Suprapubic skin (tissue), 4 donors: ENCODE data around the gene C11orf21. TPM values are rescaled to one million over a fixed set of nuclear protein-coding genes. Genes with fewer than 3 reads are reported as not detected.

Experiments
- DNase-seq, 2 donors: peaks; one replicate each; pipeline ENCODE4 v3.0.0-alpha.2; 2019; ENCODE audit warnings: low spot score in 2 of 2
- H3K27ac ChIP-seq: fragments of 200-600 bp; sonication (generic); one replicate; pipeline ENCODE4 v1.5.1; 2019
- H3K27me3 ChIP-seq: fragments of 200-600 bp; sonication (generic); one replicate; pipeline ENCODE4 v1.5.1; 2019
- H3K36me3 ChIP-seq: fragments of 200-600 bp; sonication (generic); one replicate; pipeline ENCODE4 v1.5.1; 2019
- H3K4me1 ChIP-seq: fragments of 200-600 bp; sonication (generic); one replicate; pipeline ENCODE4 v1.5.1; 2019
- H3K4me3 ChIP-seq: fragments of 200-600 bp; sonication (generic); one replicate; pipeline ENCODE4 v1.5.1; 2019; ENCODE audit warnings: mild to moderate bottlenecking
- H3K9me3 ChIP-seq: fragments of 200-600 bp; sonication (generic); one replicate; pipeline ENCODE4 v1.5.1; 2019
- CTCF ChIP-seq, 2 donors: fragments of 200-600 bp in 1 of 2; fragments of 450-650 bp in 1 of 2; sonication (generic) in 1 of 2; IDR thresholded peaks; one replicate each; pipeline ENCODE4 v1.5.1; 2016 to 2019; ENCODE audit warnings: antibody characterized with exemption in 2 of 2, mild to moderate bottlenecking in 1 of 2, moderate library complexity in 1 of 2
- EP300 ChIP-seq: sonication (generic); formaldehyde crosslinking; IDR thresholded peaks from one replicate; pipeline ENCODE4 v1.6.1; 2017; ENCODE audit warnings: antibody characterized with exemption
- POLR2A ChIP-seq, 2 donors: fragments of 450-650 bp; IDR thresholded peaks; one replicate each; pipeline ENCODE4 v1.6.1; 2017; ENCODE audit warnings: antibody characterized with exemption in 2 of 2, mild to moderate bottlenecking in 2 of 2, moderate library complexity in 2 of 2
- POLR2AphosphoS5 ChIP-seq, 3 donors: sonication (generic); formaldehyde crosslinking; IDR thresholded peaks; one replicate each; pipeline ENCODE4 v1.6.1; 2017; ENCODE audit warnings: antibody characterized with exemption in 3 of 3
- whole genome bisulfite sequencing: methylation state at CpG from one replicate; pipeline ENCODE4 v1.1.5; 2018; 5-methylcytosine and 5-hydroxymethylcytosine counted together
- total RNA-seq, 4 donors: library from RNA; depleted of rRNA; stranded (reverse); fragments of >200 nt; gene quantifications; one replicate each; pipeline ENCODE4 v1.1.0, GENCODE V29; 2016

The C11orf21 gene
- total RNA-seq, 4 donors from 2014 or later = 1.2 to 2.5 TPM; not detected in 2

DNA sequence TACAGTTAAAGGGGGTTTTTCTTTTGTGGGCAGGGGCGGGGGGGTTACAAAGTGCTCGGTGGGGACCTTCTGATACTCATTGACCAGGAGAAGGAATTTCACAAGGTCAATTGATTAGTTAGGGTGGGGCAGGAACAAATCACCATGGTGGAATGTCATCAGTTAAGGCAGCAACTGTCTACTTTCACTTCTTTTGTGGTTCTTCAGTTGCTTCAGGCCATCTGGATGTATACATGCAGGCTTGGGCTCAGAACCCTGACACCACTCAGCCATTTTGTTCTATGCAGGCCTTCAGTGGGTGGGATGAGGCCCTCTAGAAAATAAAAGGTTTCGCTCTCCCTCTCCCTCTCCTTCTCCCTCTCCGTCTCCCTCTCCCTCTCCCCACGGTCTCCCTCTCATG lies 29.7 kb upstream of the C11orf21 start:
- H3K4me1 ChIP-seq = no peaks in the 10 kb centered on the region
- no peaks in the 10 kb centered on the region for H3K36me3 ChIP-seq
- H3K27me3 ChIP-seq = no peaks in the 10 kb centered on the region
- no peak for DNase-seq
- TF ChIP-seq EP300 (no peak), POLR2A (IDR thresholded peaks at IDR 0.05) (no peak), POLR2AphosphoS5 (IDR thresholded peaks at IDR 0.05) (no peak), CTCF (IDR thresholded peaks at IDR 0.05) (no peak)
- no peak overlapping the region for H3K4me3 ChIP-seq
- H3K27ac ChIP-seq = no peak overlapping the region
- H3K9me3 ChIP-seq = no peaks in the 10 kb centered on the region
- 92% methylated on average over 5 of the region's 5 CpGs for WGBS

DNA sequence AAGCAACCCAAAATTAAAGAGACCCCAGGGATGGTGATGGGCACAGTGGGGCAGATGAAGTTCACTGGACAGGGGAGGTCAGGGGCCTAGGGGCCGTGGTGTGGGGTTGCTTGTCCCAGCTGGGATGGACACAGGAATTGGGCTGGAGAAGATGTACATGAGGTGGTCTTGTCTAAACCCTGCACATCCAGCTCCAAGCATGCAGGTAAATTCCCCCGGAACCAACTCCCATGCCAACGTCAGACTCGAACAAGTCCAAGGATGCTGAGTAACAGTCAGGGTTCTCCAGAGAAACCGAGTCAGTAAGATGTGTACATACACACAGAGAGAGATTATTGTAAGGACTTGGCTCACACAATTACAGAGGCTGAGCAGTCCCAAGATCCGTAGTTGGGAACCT lies 29.0 kb upstream of the C11orf21 start:
- peak in 1 of 2 donors; percentile 38 for DNase-seq
- Histone ChIP-seq H3K9me3 (no peaks in the 10 kb centered on the region), H3K4me3 (no peak overlapping the region), H3K36me3 (no peaks in the 10 kb centered on the region), H3K4me1 (peaks cover 2% of the 10 kb centered on the region), H3K27me3 (no peaks in the 10 kb centered on the region), H3K27ac (no peak overlapping the region)
- no peak for TF ChIP-seq CTCF (IDR thresholded peaks at IDR 0.05)
- TF ChIP-seq POLR2AphosphoS5 (IDR thresholded peaks at IDR 0.05) = no peak
- no peak for TF ChIP-seq POLR2A (IDR thresholded peaks at IDR 0.05)
- TF ChIP-seq EP300 = no peak
- 92% methylated on average over 6 of the region's 6 CpGs for WGBS

DNA sequence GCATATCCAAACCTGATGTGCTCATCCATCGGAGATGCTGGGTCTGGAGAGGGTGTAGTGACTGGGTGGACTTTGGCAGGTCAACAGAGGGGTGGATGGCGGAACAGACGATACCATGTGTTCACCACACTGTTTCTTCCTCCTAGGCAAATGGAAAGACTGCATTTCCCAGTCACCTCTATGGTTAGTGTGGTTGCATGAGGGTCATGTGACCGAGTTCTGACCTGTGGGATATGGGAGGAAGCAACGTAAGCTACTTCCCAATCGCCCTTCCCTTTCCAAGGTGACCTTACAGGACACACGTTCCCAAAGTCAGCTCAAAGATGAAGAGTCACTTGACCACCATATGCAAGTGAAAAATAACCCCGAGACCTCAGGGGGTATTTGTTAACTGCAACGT lies 27.8 kb upstream of the C11orf21 start:
- Histone ChIP-seq H3K36me3 (no peaks in the 10 kb centered on the region), H3K27ac (no peak overlapping the region), H3K4me3 (no peak overlapping the region), H3K9me3 (no peaks in the 10 kb centered on the region), H3K4me1 (peaks cover 7% of the 10 kb centered on the region), H3K27me3 (no peaks in the 10 kb centered on the region)
- TF ChIP-seq POLR2A (IDR thresholded peaks at IDR 0.05) (no peak), EP300 (no peak), CTCF (IDR thresholded peaks at IDR 0.05) (no peak), POLR2AphosphoS5 (IDR thresholded peaks at IDR 0.05) (no peak)
- WGBS = 91% methylated on average over 8 of the region's 9 CpGs
- DNase-seq = peak in 1 of 2 donors; percentile 12

DNA sequence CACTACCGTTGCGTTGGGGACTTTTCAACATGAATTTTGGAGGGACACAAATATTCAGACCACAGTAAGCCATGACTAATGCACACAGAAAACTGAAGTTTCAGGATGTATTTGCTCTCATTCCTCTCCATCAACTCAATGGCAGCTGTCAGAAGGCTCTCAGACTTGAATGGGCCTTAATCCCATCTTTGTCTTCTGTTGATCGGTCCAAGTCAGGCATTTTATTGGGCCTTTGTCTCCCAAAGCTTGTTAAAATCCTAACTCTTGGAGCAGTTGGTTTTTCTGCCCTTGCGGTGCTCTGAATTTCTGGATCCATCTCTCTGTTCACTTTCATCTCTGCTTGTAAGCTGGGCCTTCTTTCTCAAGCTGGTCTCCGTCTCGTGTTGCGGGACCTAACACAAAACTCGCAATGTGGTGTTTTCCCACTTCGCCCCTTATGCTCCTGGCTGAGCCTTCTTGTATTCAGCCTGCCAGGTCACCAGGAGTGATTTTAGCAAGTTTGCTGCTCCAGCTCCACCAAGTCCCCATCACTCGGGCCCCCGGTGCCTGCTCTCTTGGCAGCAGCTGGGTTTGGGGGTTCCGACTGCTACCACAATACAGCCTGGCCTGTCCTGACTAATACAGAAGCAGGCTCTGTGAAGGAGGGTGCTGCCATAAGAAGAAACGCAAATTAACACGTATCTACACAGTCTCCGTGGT lies 27.1 kb upstream of the C11orf21 start:
- H3K9me3 ChIP-seq = no peaks in the 10 kb centered on the region
- WGBS = 95% methylated on average over 15 of the region's 15 CpGs
- H3K4me1 ChIP-seq = peaks cover 7% of the 10 kb centered on the region

More for the DNA sequence above, 27.1 kb upstream of the C11orf21 start:
- H3K36me3 ChIP-seq = no peaks in the 10 kb centered on the region
- H3K27ac ChIP-seq = no peak overlapping the region
- no peak for TF ChIP-seq POLR2A (IDR thresholded peaks at IDR 0.05)
- TF ChIP-seq EP300 = no peak
- no peak for TF ChIP-seq CTCF (IDR thresholded peaks at IDR 0.05)
- TF ChIP-seq POLR2AphosphoS5 (IDR thresholded peaks at IDR 0.05) = no peak
- H3K27me3 ChIP-seq = no peaks in the 10 kb centered on the region
- no peak overlapping the region for H3K4me3 ChIP-seq
- peak in 1 of 2 donors; percentile 71 for DNase-seq
